ENCODE results near the gene RIIAD1. TPM values are rescaled to one million over a fixed set of nuclear protein-coding genes. Genes with fewer than 3 reads are reported as not detected.

The RIIAD1 gene
- total RNA-seq, 4 donors from 2014 or later: not detected

DNA sequence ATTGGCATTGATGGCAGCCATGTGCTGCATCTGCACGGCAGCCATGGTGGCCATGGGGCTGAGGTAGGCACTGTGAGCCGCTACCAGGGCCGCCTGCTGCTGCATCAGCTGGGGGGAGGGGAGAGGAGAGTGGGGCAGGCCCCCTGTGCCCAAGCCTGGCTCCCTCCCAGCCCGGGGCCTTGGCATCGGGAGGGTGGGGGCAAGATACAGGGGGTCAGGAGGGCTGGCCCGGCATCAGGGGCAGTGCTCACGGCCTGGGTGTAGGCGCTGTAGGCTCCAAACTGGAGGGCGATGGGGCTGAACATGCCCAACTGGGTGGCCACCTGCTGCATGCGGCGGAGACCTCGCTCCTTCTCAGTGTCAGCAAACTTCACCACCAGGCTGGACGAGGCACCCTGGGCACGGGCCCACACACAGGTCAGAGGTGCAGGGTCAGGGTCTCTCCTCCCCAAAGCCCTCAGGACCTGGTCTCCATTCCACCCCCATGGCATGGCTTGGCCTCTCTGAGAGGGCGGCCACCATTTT, 13.7 kb upstream of the RIIAD1 start:
- intact Hi-C loops (cut with DNase I; ENCODE audit: low total_unique reads) (no loop called here), in situ Hi-C loops (cut with MboI; ENCODE audit: low sequenced_read_pairs in 4 of 4) (no loop called here)
- H3K36me3 ChIP-seq: no peaks in the 10 kb centered on the region
- no peak for DNase-seq
- TF ChIP-seq, protein P1, sequence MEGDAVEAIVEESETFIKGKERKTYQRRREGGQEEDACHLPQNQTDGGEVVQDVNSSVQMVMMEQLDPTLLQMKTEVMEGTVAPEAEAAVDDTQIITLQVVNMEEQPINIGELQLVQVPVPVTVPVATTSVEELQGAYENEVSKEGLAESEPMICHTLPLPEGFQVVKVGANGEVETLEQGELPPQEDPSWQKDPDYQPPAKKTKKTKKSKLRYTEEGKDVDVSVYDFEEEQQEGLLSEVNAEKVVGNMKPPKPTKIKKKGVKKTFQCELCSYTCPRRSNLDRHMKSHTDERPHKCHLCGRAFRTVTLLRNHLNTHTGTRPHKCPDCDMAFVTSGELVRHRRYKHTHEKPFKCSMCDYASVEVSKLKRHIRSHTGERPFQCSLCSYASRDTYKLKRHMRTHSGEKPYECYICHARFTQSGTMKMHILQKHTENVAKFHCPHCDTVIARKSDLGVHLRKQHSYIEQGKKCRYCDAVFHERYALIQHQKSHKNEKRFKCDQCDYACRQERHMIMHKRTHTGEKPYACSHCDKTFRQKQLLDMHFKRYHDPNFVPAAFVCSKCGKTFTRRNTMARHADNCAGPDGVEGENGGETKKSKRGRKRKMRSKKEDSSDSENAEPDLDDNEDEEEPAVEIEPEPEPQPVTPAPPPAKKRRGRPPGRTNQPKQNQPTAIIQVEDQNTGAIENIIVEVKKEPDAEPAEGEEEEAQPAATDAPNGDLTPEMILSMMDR (IDR thresholded peaks at IDR 0.05 in 4 of 5, conservative IDR thresholded peaks at IDR 0.05 in 1 of 5): no peak
- no peak for TF ChIP-seq POLR2A (IDR thresholded peaks at IDR 0.05)
- no peaks in the 10 kb centered on the region for H3K4me1 ChIP-seq
- no peak for ATAC-seq
- no peaks in the 10 kb centered on the region for H3K9me3 ChIP-seq
- H3K4me3 ChIP-seq: no peak overlapping the region
- no peaks in the 10 kb centered on the region for H3K27me3 ChIP-seq
- no peak overlapping the region for H3K27ac ChIP-seq

GRCh38 chr1:151708891-151709290, 12.4 kb upstream of the RIIAD1 start:
- intact Hi-C loops (cut with DNase I; ENCODE audit: low total_unique reads) (no loop called here), in situ Hi-C loops (cut with MboI; ENCODE audit: low sequenced_read_pairs in 4 of 4) (no loop called here)
- Histone ChIP-seq H3K4me1 (no peaks in the 10 kb centered on the region), H3K27ac (no peak overlapping the region), H3K27me3 (no peaks in the 10 kb centered on the region), H3K36me3 (no peaks in the 10 kb centered on the region), H3K9me3 (no peaks in the 10 kb centered on the region), H3K4me3 (no peak overlapping the region)
- ATAC-seq (no peak), DNase-seq (no peak)
- TF ChIP-seq POLR2A (IDR thresholded peaks at IDR 0.05): no peak
- TF ChIP-seq, protein P1 (IDR thresholded peaks at IDR 0.05 in 4 of 5, conservative IDR thresholded peaks at IDR 0.05 in 1 of 5): no peak

DNA sequence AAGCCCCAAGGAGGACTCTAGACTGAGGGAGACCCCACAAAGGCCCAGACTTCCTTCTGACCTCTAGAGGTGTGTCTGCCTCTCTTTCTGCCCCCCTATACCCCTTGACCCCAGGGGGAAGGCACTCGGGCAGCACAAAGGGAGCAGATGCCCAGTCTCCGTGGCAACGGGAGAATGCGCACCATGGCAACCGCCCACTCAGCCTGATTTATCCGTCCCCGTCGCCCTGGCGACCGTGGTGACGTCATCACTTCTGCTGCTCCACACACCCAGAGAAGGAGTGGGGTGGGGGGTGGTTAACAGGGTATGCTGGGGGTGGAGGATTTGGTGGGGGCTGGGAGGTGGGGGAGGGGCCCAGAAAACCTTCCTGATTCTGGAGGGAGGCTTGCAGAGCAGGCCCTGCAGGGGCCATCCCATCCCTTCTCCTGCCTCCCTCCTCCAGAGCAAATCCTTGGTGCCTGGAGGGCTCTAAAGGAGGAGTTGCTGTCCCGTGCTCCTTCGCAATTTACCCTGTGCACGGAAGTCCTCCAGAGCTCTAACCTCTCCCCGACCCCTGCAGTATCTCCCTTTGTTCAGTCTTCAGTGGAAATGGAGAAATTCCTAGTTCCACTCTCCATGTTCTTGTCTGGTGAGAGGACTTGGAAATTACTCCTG, 11.0 kb upstream of the RIIAD1 start:
- no peak for DNase-seq
- TF ChIP-seq, protein P1 (IDR thresholded peaks at IDR 0.05 in 4 of 5, conservative IDR thresholded peaks at IDR 0.05 in 1 of 5): no peak
- TF ChIP-seq POLR2A (IDR thresholded peaks at IDR 0.05): no peak
- Histone ChIP-seq H3K9me3 (no peaks in the 10 kb centered on the region), H3K27ac (no peak overlapping the region), H3K36me3 (no peaks in the 10 kb centered on the region), H3K4me3 (no peak overlapping the region), H3K4me1 (no peaks in the 10 kb centered on the region), H3K27me3 (no peaks in the 10 kb centered on the region)
- intact Hi-C loops (cut with DNase I; ENCODE audit: low total_unique reads) (no loop called here), in situ Hi-C loops (cut with MboI; ENCODE audit: low sequenced_read_pairs in 4 of 4) (no loop called here)
- no peak for ATAC-seq

- H3K27me3 ChIP-seq: peaks cover 7 to 8% (median 8%) of the 10 kb centered on the region in 3 donors
These were observed 10.1 kb upstream of the RIIAD1 start for GRCh38 chr1:151711044-151711800.

More at GRCh38 chr1:151711044-151711800, 10.1 kb upstream of the RIIAD1 start:
- Histone ChIP-seq H3K4me3 (no peak overlapping the region), H3K4me1 (no peaks in the 10 kb centered on the region), H3K27ac (no peak overlapping the region), H3K36me3 (no peaks in the 10 kb centered on the region), H3K9me3 (no peaks in the 10 kb centered on the region)
- TF ChIP-seq, protein P1 (IDR thresholded peaks at IDR 0.05 in 4 of 5, conservative IDR thresholded peaks at IDR 0.05 in 1 of 5): no peak
- no peak for TF ChIP-seq POLR2A (IDR thresholded peaks at IDR 0.05)
- DNase-seq: no peak
- ATAC-seq: no peak
- intact Hi-C loops (cut with DNase I; ENCODE audit: low total_unique reads) (no loop called here), in situ Hi-C loops (cut with MboI; ENCODE audit: low sequenced_read_pairs in 4 of 4) (no loop called here)

Measured in gastrocnemius medialis (tissue), 4 donors.